Activated CD4-positive, alpha-beta memory T cell treated with anti-CD3 and anti-CD28 coated beads for 36 hours (primary cell): ENCODE measurements around the gene ITGA1. TPM values are rescaled to one million over a fixed set of nuclear protein-coding genes. Genes with fewer than 3 reads are reported as not detected.
A peak's percentile ranks its signal among the peaks of the same experiment; 100 is the strongest.

ENCODE experiments used
- CTCF ChIA-PET: fragments of 350-600 bp; sonication (Branson Sonifier 250); formaldehyde crosslinking; loops from one replicate; lab custom pipeline; 2021; ENCODE audit warnings: antibody characterized with exemption, inconsistent platforms; lab: Charles Lee
- POLR2A ChIA-PET: fragments of 350-600 bp; sonication (Branson Sonifier 250); formaldehyde crosslinking; loops from one replicate; lab custom pipeline; 2021; ENCODE audit warnings: antibody characterized with exemption; lab: Charles Lee
- DNase-seq: peaks from one replicate; pipeline ENCODE4 v3.0.0-alpha.2; 2020
- H3K27ac Mint-ChIP-seq: one replicate; pipeline ENCODE4 v1.8.0; 2021; ENCODE audit warnings: mixed read lengths
- H3K27me3 Mint-ChIP-seq: one replicate; pipeline ENCODE4 v1.8.0; 2021; ENCODE audit warnings: mixed read lengths
- H3K36me3 Mint-ChIP-seq: one replicate; pipeline ENCODE4 v1.8.0; 2021; ENCODE audit warnings: mixed read lengths
- H3K4me1 Mint-ChIP-seq: one replicate; pipeline ENCODE4 v1.8.0; 2021; ENCODE audit warnings: low read depth, mixed read lengths
- H3K4me3 Mint-ChIP-seq: one replicate; pipeline ENCODE4 v1.8.0; 2021; ENCODE audit warnings: mild to moderate bottlenecking, mixed read lengths
- H3K9me3 Mint-ChIP-seq: one replicate; pipeline ENCODE4 v1.8.0; 2021; ENCODE audit warnings: mixed read lengths
- intact Hi-C: fragments of 100-400 bp; cut with micrococcal nuclease; formaldehyde crosslinking; loops from one replicate; pipeline ENCODE4 v1.15.1; 2023
- total RNA-seq, 2 experiments: library from RNA; stranded (reverse); gene quantifications; one replicate each; pipeline ENCODE4 v1.2.3, GENCODE V29; 2021

Gene ITGA1
- total RNA-seq, 2 experiments from 2014 or later, result 0.62 to 1.3 TPM

- no peak for DNase-seq
- Mint-ChIP-seq H3K27me3 (no peaks in the 10 kb centered on the region), H3K27ac (no peak overlapping the region), H3K9me3 (peaks cover 9% of the 10 kb centered on the region), H3K4me1 (no peaks in the 10 kb centered on the region), H3K4me3 (no peak overlapping the region), H3K36me3 (peaks cover 7% of the 10 kb centered on the region)
- intact Hi-C loops, result no loop called here
- POLR2A ChIA-PET, result no interaction called here
- CTCF ChIA-PET, result interaction anchor here (1.9 kb wide), 1 partner anchor 9 kb away, joined by 7 read pairs; no protein-coding TSS in a partner anchor
These were observed 118.6 kb downstream of the ITGA1 start for GRCh38 chr5:52906343-52906742.

- H3K36me3 Mint-ChIP-seq, result peaks cover 4% of the 10 kb centered on the region
- DNase-seq, result no peak
- H3K4me1 Mint-ChIP-seq, result no peaks in the 10 kb centered on the region
- CTCF ChIA-PET, result interaction anchor here (1.9 kb wide), 1 partner anchor 9 kb away, joined by 7 read pairs; no protein-coding TSS in a partner anchor
- intact Hi-C loops, result no loop called here
- H3K27ac Mint-ChIP-seq, result no peak overlapping the region
- POLR2A ChIA-PET, result no interaction called here
- no peak overlapping the region for H3K4me3 Mint-ChIP-seq
- H3K27me3 Mint-ChIP-seq, result no peaks in the 10 kb centered on the region
- peaks cover 6% of the 10 kb centered on the region for H3K9me3 Mint-ChIP-seq
These were observed 119.1 kb downstream of the ITGA1 start for GRCh38 chr5:52906845-52907244.

DNA sequence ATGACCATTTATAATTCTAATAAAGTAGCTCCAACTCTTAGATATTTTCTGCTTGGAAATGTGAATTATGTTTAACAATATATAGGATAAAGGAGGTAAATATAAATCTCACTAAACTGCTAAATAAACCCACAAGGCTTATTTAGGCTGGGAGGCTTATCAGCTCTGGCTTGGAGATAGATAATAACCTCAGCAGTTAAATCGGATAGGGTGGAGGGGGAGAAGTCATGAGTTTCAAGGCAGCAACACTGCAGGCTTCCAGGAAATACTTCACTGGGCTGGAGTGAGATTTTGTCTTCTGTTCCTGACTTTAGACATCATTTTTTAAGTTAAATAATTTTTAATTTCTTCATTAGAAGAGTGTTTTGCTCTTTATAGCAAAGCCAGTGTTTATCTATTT lies 121.5 kb downstream of the ITGA1 start:
- Mint-ChIP-seq H3K4me1 (no peaks in the 10 kb centered on the region), H3K36me3 (no peaks in the 10 kb centered on the region), H3K27ac (no peak overlapping the region), H3K9me3 (no peaks in the 10 kb centered on the region), H3K4me3 (no peak overlapping the region), H3K27me3 (no peaks in the 10 kb centered on the region)
- ChIA-PET CTCF (interaction anchor here (1.2 kb wide), 1 partner anchor 39 kb away, joined by 3 read pairs; no protein-coding TSS in a partner anchor), POLR2A (no interaction called here)
- intact Hi-C loops, result no loop called here
- no peak for DNase-seq

- ChIA-PET POLR2A (no interaction called here), CTCF (no interaction called here)
- H3K4me3 Mint-ChIP-seq, result no peak overlapping the region
- no peaks in the 10 kb centered on the region for H3K27me3 Mint-ChIP-seq
- H3K9me3 Mint-ChIP-seq, result no peaks in the 10 kb centered on the region
- no peaks in the 10 kb centered on the region for H3K36me3 Mint-ChIP-seq
- no peak for DNase-seq
- intact Hi-C loops, result loop anchor here (10.0 kb wide), 1 partner anchor 255 kb away; no protein-coding TSS in a partner anchor
- H3K4me1 Mint-ChIP-seq, result peaks cover 3% of the 10 kb centered on the region
- H3K27ac Mint-ChIP-seq, result no peak overlapping the region
These were observed 122.4 kb downstream of the ITGA1 start for GRCh38 chr5:52910071-52910470.

GRCh38 chr5:52915176-52915875 lies 127.6 kb downstream of the ITGA1 start:
- DNase-seq, result peak; percentile 52
- ChIA-PET POLR2A (interaction anchor here (0.9 kb wide), 1 partner anchor 116 kb away, joined by 4 read pairs; no protein-coding TSS in a partner anchor), CTCF (interaction anchor here (0.6 to 1.9 kb wide), 38 partner anchors 9 to 999 kb away, joined by 3 to 16 read pairs (median 3); partner anchors contain the start of genes ITGA1, MOCS2 and PELO)
- H3K36me3 Mint-ChIP-seq, result no peaks in the 10 kb centered on the region
- no peaks in the 10 kb centered on the region for H3K27me3 Mint-ChIP-seq
- intact Hi-C loops, result loop anchor here (1.0 to 10.0 kb wide), 5 partner anchors 115 to 261 kb away; partner anchors contain the start of genes ITGA1 and PELO
- no peaks in the 10 kb centered on the region for H3K9me3 Mint-ChIP-seq
- peak overlapping the region; percentile 36 for H3K4me3 Mint-ChIP-seq
- no peak overlapping the region for H3K27ac Mint-ChIP-seq
- peaks cover 6% of the 10 kb centered on the region for H3K4me1 Mint-ChIP-seq

DNA sequence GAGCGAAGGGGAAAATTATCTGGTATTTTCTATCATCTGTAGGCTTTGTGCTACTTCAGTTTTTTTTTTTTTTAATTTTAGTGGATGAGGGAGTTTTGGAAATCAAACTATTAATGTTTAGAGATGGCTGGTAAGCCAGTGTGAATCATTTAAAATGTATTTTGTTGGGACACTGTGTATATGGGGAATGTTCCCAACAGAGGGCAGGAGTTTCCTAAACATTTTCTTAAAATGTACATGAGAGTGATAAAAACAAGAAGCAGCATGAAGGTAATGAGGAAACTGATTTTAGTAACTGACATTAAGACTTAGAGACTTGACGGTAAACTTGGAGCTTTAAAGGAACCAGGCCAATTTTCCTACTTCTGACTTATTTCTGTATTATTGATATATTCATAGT lies 133.2 kb downstream of the ITGA1 start:
- DNase-seq, result no peak
- Mint-ChIP-seq H3K27ac (no peak overlapping the region), H3K4me3 (no peak overlapping the region), H3K4me1 (no peaks in the 10 kb centered on the region), H3K9me3 (no peaks in the 10 kb centered on the region), H3K27me3 (peaks cover 8% of the 10 kb centered on the region), H3K36me3 (no peaks in the 10 kb centered on the region)
- POLR2A ChIA-PET, result no interaction called here
- CTCF ChIA-PET, result no interaction called here
- intact Hi-C loops, result no loop called here

DNA sequence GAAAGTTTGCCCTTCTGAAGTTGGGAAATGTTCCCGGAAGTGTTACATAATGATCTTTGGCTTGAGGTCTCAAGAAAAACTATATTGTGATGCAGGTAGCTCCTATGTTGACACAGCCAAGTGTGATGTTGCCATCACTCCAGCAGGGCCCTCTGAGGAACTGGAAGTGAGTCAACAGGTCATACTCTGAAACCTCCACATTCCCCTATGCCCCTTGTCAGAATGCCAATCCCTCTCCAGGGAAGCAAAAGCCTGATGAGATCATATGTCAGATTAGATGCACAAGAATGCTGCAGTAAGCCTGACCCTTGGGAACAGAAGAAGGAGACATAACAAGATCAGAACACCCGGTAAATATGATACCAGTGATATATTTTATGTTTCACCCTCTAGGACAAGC lies 134.7 kb downstream of the ITGA1 start:
- no peak for DNase-seq
- H3K4me1 Mint-ChIP-seq, result no peaks in the 10 kb centered on the region
- CTCF ChIA-PET, result no interaction called here

GRCh38 chr5:52924456-52924855 lies 136.7 kb downstream of the ITGA1 start:
- Mint-ChIP-seq H3K9me3 (no peaks in the 10 kb centered on the region), H3K36me3 (no peaks in the 10 kb centered on the region), H3K4me1 (peaks cover 3% of the 10 kb centered on the region), H3K4me3 (no peak overlapping the region), H3K27ac (no peak overlapping the region), H3K27me3 (peaks cover 8% of the 10 kb centered on the region)
- no peak for DNase-seq
- intact Hi-C loops, result no loop called here
- CTCF ChIA-PET, result interaction anchor here (0.6 kb wide), 1 partner anchor 1394 kb away, joined by 3 read pairs; no protein-coding TSS in a partner anchor
- POLR2A ChIA-PET, result no interaction called here

More for the DNA sequence above, 134.7 kb downstream of the ITGA1 start:
- no peaks in the 10 kb centered on the region for H3K36me3 Mint-ChIP-seq
- H3K27me3 Mint-ChIP-seq, result peaks cover 8% of the 10 kb centered on the region
- H3K4me3 Mint-ChIP-seq, result no peak overlapping the region
- H3K9me3 Mint-ChIP-seq, result no peaks in the 10 kb centered on the region
- POLR2A ChIA-PET, result no interaction called here
- no peak overlapping the region for H3K27ac Mint-ChIP-seq
- intact Hi-C loops, result no loop called here

GRCh38 chr5:52925001-52925400 lies 137.3 kb downstream of the ITGA1 start:
- Mint-ChIP-seq H3K27me3 (peaks cover 8% of the 10 kb centered on the region), H3K36me3 (no peaks in the 10 kb centered on the region), H3K4me3 (no peak overlapping the region), H3K9me3 (no peaks in the 10 kb centered on the region), H3K4me1 (peaks cover 3% of the 10 kb centered on the region), H3K27ac (no peak overlapping the region)
- POLR2A ChIA-PET, result no interaction called here
- intact Hi-C loops, result no loop called here
- CTCF ChIA-PET, result interaction anchor here (0.6 kb wide), 1 partner anchor 1394 kb away, joined by 3 read pairs; no protein-coding TSS in a partner anchor
- DNase-seq, result no peak

DNA sequence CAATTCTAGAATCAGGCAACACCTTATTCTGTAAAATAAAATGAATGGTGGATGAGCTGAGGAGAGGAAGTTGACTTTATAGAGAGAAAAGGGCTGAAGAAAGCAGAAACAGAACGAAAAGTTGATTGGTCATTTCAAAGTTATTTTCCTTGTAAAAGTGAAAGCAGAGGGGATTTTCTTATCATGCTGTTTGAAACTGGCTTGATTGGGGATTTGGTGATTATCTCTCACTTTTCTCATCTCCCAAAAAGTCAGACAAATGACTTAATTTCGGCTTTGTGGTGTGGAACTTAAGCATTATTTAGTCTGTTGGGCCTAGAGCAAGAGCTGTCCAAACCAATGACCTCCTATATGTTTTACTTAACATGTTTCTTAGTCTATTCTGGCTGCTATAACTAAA lies 141.0 kb downstream of the ITGA1 start:
- Mint-ChIP-seq H3K27ac (no peak overlapping the region), H3K4me1 (peaks cover 3% of the 10 kb centered on the region), H3K9me3 (no peaks in the 10 kb centered on the region), H3K27me3 (peaks cover 8% of the 10 kb centered on the region), H3K36me3 (no peaks in the 10 kb centered on the region), H3K4me3 (no peak overlapping the region)
- no peak for DNase-seq
- intact Hi-C loops, result no loop called here
- POLR2A ChIA-PET, result no interaction called here
- CTCF ChIA-PET, result no interaction called here

DNA sequence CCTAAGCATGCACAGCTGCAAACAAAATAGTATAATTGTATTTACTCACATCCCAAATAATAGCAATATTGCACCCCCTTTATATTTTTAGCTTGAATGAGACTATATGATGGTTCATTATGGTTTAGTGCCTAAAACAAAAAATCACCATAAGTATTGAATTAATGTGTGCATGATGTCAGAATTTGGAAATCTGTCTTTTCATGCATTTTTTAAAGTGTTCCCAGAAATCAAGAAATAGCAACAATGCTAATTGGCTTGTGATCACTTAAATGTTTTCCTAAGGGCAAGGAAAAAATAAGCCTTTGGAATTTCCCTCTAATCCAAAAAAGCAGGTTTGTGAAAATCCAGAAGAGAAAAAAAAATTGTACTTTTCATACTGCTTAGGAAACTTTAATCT lies 150.5 kb downstream of the ITGA1 start:
- intact Hi-C loops, result no loop called here
- CTCF ChIA-PET, result interaction anchor here (1.6 to 4.5 kb wide), 3 partner anchors 10 to 159 kb away, joined by 4 to 26 read pairs (median 6); no protein-coding TSS in a partner anchor
- no peaks in the 10 kb centered on the region for H3K36me3 Mint-ChIP-seq

GRCh38 chr5:52943285-52943684 lies 155.6 kb downstream of the ITGA1 start:
- Mint-ChIP-seq H3K36me3 (no peaks in the 10 kb centered on the region), H3K27ac (no peak overlapping the region), H3K9me3 (no peaks in the 10 kb centered on the region), H3K27me3 (no peaks in the 10 kb centered on the region), H3K4me1 (peaks cover 5% of the 10 kb centered on the region), H3K4me3 (no peak overlapping the region)
- CTCF ChIA-PET, result interaction anchor here (1.0 to 2.6 kb wide), 5 partner anchors 11 to 154 kb away, joined by 3 to 16 read pairs (median 4); no protein-coding TSS in a partner anchor
- intact Hi-C loops, result no loop called here
- POLR2A ChIA-PET, result interaction anchor here (1.4 kb wide), 1 partner anchor 149 kb away, joined by 3 read pairs; no protein-coding TSS in a partner anchor
- DNase-seq, result no peak

More for the DNA sequence above, 150.5 kb downstream of the ITGA1 start:
- no peak for DNase-seq
- POLR2A ChIA-PET, result no interaction called here
- no peaks in the 10 kb centered on the region for H3K27me3 Mint-ChIP-seq
- H3K4me3 Mint-ChIP-seq, result no peak overlapping the region
- no peaks in the 10 kb centered on the region for H3K9me3 Mint-ChIP-seq
- no peaks in the 10 kb centered on the region for H3K4me1 Mint-ChIP-seq
- H3K27ac Mint-ChIP-seq, result no peak overlapping the region
